Endodermal cell (in vitro differentiated cells): ENCODE data around the gene MAST2. TPM values are rescaled to one million over a fixed set of nuclear protein-coding genes. Genes with fewer than 3 reads are reported as not detected.

Source experiments
- DNase-seq: peaks from one replicate; pipeline ENCODE4 v3.0.0-alpha.2; 2017
- H3K27ac ChIP-seq: 2 replicates; pipeline ENCODE4 v1.5.1; 2013; ENCODE audit warnings: mild to moderate bottlenecking, low read depth, low read length, moderate library complexity
- H3K27me3 ChIP-seq: 2 replicates; pipeline ENCODE4 v1.6.1; 2013; ENCODE audit warnings: mild to moderate bottlenecking, low read length, moderate library complexity; ENCODE audit not compliant: insufficient read depth, control insufficient read depth, poor library complexity, severe bottlenecking
- H3K36me3 ChIP-seq: 2 replicates; pipeline ENCODE4 v1.7.0; 2013; ENCODE audit warnings: mild to moderate bottlenecking, low read length, moderate library complexity; ENCODE audit not compliant: control insufficient read depth, insufficient read depth
- H3K4me1 ChIP-seq: one replicate; pipeline ENCODE4 v1.7.0; 2013; ENCODE audit warnings: low read length; ENCODE audit not compliant: control insufficient read depth, insufficient read depth
- H3K4me3 ChIP-seq: 2 replicates; pipeline ENCODE4 v1.5.1; 2013; ENCODE audit warnings: mild to moderate bottlenecking, low read length, moderate library complexity
- H3K9ac ChIP-seq: 2 replicates; pipeline ENCODE4 v1.6.1; 2013; ENCODE audit warnings: mild to moderate bottlenecking, low read length, moderate library complexity; ENCODE audit not compliant: poor library complexity, severe bottlenecking; ENCODE audit errors: extremely low read depth
- H3K9me3 ChIP-seq: 2 replicates; pipeline ENCODE4 v1.6.1; 2013; ENCODE audit warnings: mild to moderate bottlenecking, low read length, moderate library complexity; ENCODE audit not compliant: control insufficient read depth
- H3K27ac Mint-ChIP-seq: 2 replicates; pipeline ENCODE4 v1.8.0; 2020; ENCODE audit warnings: mixed read lengths
- H3K27me3 Mint-ChIP-seq: 2 replicates; pipeline ENCODE4 v1.8.0; 2021; ENCODE audit warnings: mild to moderate bottlenecking, mixed read lengths; ENCODE audit not compliant: insufficient read depth
- H3K36me3 Mint-ChIP-seq: 2 replicates; pipeline ENCODE4 v1.8.0; 2020; ENCODE audit warnings: low read depth, mixed read lengths
- H3K4me1 Mint-ChIP-seq: 2 replicates; pipeline ENCODE4 v1.8.0; 2020; ENCODE audit warnings: mixed read lengths
- H3K4me3 Mint-ChIP-seq: 2 replicates; pipeline ENCODE4 v1.8.0; 2020; ENCODE audit warnings: mild to moderate bottlenecking, moderate library complexity, mixed read lengths
- H3K9me3 Mint-ChIP-seq: 2 replicates; pipeline ENCODE4 v1.8.0; 2020; ENCODE audit warnings: mild to moderate bottlenecking, mixed read lengths
- WGBS, 2 experiments: methylation state at CpG; one replicate each; pipeline versions ENCODE4 v1.1.5 to v1.1.7; 2013; ENCODE audit warnings: missing lambda C conversion rate in 2 of 2, mixed read lengths in 1 of 2; ENCODE audit not compliant: insufficient coverage in 1 of 2, insufficient read length in 1 of 2; 5-methylcytosine and 5-hydroxymethylcytosine counted together
- total RNA-seq, 2 donors: library from RNA; stranded (reverse); fragmentation: NEBNext Ultra II Directional in 1 of 2; extraction: Animal tissue kit (Norgen Biotek cat#: 25700) in 1 of 2; gene quantifications; 2 replicates in 1 of 2; 3 replicates in 1 of 2; pipeline ENCODE4 v1.2.1, GENCODE V29; 2021
- TF ChIP-seq, protein P1 (sequence below): fragments of 200-600 bp; sonication (generic); conservative IDR thresholded peaks from 2 replicates; pipeline ENCODE4 v1.5.0; 2021; ENCODE audit warnings: antibody characterized with exemption, mild to moderate bottlenecking

The MAST2 gene
- total RNA-seq, 2 donors from 2014 or later = 46.3 to 60.7 TPM

DNA sequence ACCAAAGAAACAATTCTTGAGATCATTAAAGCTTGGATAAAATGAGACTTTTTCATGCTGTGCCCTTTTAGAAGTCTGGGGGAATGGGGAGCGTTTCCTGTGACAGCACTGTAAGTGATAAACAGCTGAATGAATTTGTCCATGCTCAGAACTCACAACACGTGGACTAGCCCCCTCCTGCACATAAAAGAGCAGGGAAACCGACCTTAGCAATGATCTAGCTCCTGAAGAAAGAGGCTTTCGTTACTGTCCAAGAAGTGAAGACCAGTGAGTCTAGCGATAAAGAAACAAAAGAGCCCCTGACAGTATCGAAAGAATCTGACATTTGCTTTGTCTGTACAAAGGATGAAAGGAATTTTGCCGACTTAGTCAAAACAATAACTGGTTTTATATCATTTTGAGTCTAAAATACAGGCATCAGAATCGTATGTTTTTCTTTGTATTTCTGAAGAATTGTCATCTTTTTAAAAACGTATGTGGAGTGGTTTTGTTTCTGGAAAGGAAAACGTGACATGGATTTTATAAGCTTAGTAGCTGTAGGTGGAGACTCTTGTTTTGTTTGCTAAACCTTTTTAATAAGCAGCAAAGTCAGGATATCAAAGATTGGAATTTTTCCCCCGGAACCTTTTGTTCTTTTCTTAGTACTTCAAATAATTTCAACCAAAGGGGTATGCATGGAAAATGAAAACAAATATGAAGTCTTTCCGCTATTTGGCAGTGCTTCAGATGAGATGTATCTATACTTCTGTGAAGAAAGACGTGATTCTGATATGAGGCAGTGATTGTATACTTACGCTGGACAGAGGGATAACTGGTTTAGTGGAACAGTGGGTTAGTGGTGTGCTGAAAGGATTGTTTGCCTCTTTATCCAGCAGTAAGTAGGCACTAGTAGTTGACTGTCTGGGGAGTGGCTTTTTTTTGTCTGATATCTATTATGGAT, 61.0 kb downstream of the MAST2 start:
- no peak overlapping the region for H3K4me3 ChIP-seq
- Mint-ChIP-seq H3K4me3 (no peak overlapping the region), H3K27ac (peak overlapping the region; percentile 2), H3K27me3 (no peaks in the 10 kb centered on the region), H3K9me3 (no peaks in the 10 kb centered on the region), H3K4me1 (peaks cover 8% of the 10 kb centered on the region), H3K36me3 (no peaks in the 10 kb centered on the region)
- 90% methylated on average over 12 to 14 of the region's 14 CpGs for WGBS, 2 experiments
- H3K27ac ChIP-seq = peak overlapping the region; percentile 22
- DNase-seq = no peak
- no peaks in the 10 kb centered on the region for H3K9me3 ChIP-seq
- H3K9ac ChIP-seq = no peak overlapping the region
- TF ChIP-seq, protein P1, sequence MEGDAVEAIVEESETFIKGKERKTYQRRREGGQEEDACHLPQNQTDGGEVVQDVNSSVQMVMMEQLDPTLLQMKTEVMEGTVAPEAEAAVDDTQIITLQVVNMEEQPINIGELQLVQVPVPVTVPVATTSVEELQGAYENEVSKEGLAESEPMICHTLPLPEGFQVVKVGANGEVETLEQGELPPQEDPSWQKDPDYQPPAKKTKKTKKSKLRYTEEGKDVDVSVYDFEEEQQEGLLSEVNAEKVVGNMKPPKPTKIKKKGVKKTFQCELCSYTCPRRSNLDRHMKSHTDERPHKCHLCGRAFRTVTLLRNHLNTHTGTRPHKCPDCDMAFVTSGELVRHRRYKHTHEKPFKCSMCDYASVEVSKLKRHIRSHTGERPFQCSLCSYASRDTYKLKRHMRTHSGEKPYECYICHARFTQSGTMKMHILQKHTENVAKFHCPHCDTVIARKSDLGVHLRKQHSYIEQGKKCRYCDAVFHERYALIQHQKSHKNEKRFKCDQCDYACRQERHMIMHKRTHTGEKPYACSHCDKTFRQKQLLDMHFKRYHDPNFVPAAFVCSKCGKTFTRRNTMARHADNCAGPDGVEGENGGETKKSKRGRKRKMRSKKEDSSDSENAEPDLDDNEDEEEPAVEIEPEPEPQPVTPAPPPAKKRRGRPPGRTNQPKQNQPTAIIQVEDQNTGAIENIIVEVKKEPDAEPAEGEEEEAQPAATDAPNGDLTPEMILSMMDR = no peak
- H3K4me1 ChIP-seq = no peaks in the 10 kb centered on the region
- H3K36me3 ChIP-seq = no peaks in the 10 kb centered on the region
- no peaks in the 10 kb centered on the region for H3K27me3 ChIP-seq

- H3K27ac Mint-ChIP-seq = no peak overlapping the region
- H3K9me3 ChIP-seq = peaks cover 2% of the 10 kb centered on the region
- H3K9me3 Mint-ChIP-seq = peaks cover 5% of the 10 kb centered on the region
- H3K4me1 ChIP-seq = no peaks in the 10 kb centered on the region
- H3K36me3 Mint-ChIP-seq = peaks cover 6% of the 10 kb centered on the region
- no peak for DNase-seq
- TF ChIP-seq, protein P1 = no peak
- no peaks in the 10 kb centered on the region for H3K36me3 ChIP-seq
- H3K27ac ChIP-seq = no peak overlapping the region
- peaks cover 8% of the 10 kb centered on the region for H3K4me1 Mint-ChIP-seq
- no peak overlapping the region for H3K4me3 ChIP-seq
- H3K9ac ChIP-seq = no peak overlapping the region
- 89 to 94% methylated on average over 1 to 2 of the region's 2 CpGs for WGBS, 2 experiments
- no peak overlapping the region for H3K4me3 Mint-ChIP-seq
- H3K27me3 ChIP-seq = no peaks in the 10 kb centered on the region
- H3K27me3 Mint-ChIP-seq = no peaks in the 10 kb centered on the region
Observed at GRCh38 chr1:45867697-45868348, 64.4 kb downstream of the MAST2 start.

GRCh38 chr1:45868861-45869260, 65.4 kb downstream of the MAST2 start:
- no peak overlapping the region for H3K4me3 Mint-ChIP-seq
- TF ChIP-seq, protein P1 = no peak
- peaks cover 4% of the 10 kb centered on the region for H3K9me3 ChIP-seq
- no peaks in the 10 kb centered on the region for H3K27me3 ChIP-seq
- H3K27me3 Mint-ChIP-seq = no peaks in the 10 kb centered on the region
- H3K36me3 Mint-ChIP-seq = peaks cover 6% of the 10 kb centered on the region
- peaks cover 5% of the 10 kb centered on the region for H3K9me3 Mint-ChIP-seq
- H3K4me1 ChIP-seq = no peaks in the 10 kb centered on the region
- peaks cover 8% of the 10 kb centered on the region for H3K4me1 Mint-ChIP-seq
- no peak overlapping the region for H3K27ac Mint-ChIP-seq
- no peak for DNase-seq
- no peak overlapping the region for H3K27ac ChIP-seq
- no peaks in the 10 kb centered on the region for H3K36me3 ChIP-seq
- no peak overlapping the region for H3K4me3 ChIP-seq
- H3K9ac ChIP-seq = no peak overlapping the region
